Keratinocyte (primary cell): Measurements from ENCODE around the gene PPP1R3F. TPM values are rescaled to one million over a fixed set of nuclear protein-coding genes. Genes with fewer than 3 reads are reported as not detected.
A peak's percentile ranks its signal among the peaks of the same experiment; 100 is the strongest.

Experiments
- DNase-seq: peaks from one replicate; pipeline ENCODE4 v3.0.0-alpha.2; 2011; ENCODE audit warnings: low read depth, missing footprints, low spot score
- FAIRE-seq: peaks from 2 replicates; lab custom pipeline; 2011; peaks lifted over from hg19 to GRCh38; lab: Jason Lieb, UNC
- H2AFZ ChIP-seq: 2 replicates; pipeline ENCODE4 v1.6.0; 2012; ENCODE audit warnings: low read length, control low read depth, inconsistent platforms; ENCODE audit not compliant: control insufficient read depth
- H3K27ac ChIP-seq: 2 replicates; pipeline ENCODE4 v1.5.1; 2011; ENCODE audit warnings: low read length; ENCODE audit not compliant: control insufficient read depth, insufficient read depth
- H3K27me3 ChIP-seq: 3 replicates; pipeline ENCODE4 v1.6.0; 2011; ENCODE audit warnings: low read length; ENCODE audit not compliant: control insufficient read depth, insufficient read depth; ENCODE audit errors: extremely low read depth
- H3K36me3 ChIP-seq, 2 experiments: 2 replicates in 1 of 2; 3 replicates in 1 of 2; pipeline ENCODE4 v1.5.1; 2011; ENCODE audit warnings: low read length in 2 of 2, mild to moderate bottlenecking in 1 of 2; ENCODE audit not compliant: control insufficient read depth in 2 of 2, insufficient read depth in 2 of 2; ENCODE audit errors: extremely low read depth in 1 of 2
- H3K4me1 ChIP-seq: 3 replicates; pipeline ENCODE4 v1.5.1; 2011; ENCODE audit warnings: low read length; ENCODE audit not compliant: control insufficient read depth, insufficient read depth; ENCODE audit errors: extremely low read depth
- H3K4me2 ChIP-seq: 3 replicates; pipeline ENCODE4 v1.6.0; 2011; ENCODE audit warnings: low read depth, low read length; ENCODE audit not compliant: control insufficient read depth, insufficient read depth; ENCODE audit errors: extremely low read depth
- H3K4me3 ChIP-seq, 3 experiments: fragments of 200-600 bp in 1 of 3; sonication (generic) in 1 of 3; 2 replicates in 2 of 3; 3 replicates in 1 of 3; pipeline ENCODE4 v1.5.1; 2011 to 2016; ENCODE audit warnings: low read length in 3 of 3, mild to moderate bottlenecking in 3 of 3, control low read depth in 2 of 3, inconsistent platforms in 1 of 3, low read depth in 1 of 3, mixed read lengths in 1 of 3, mixed run types in 1 of 3, moderate library complexity in 1 of 3; ENCODE audit not compliant: control insufficient read depth in 2 of 3, insufficient read depth in 2 of 3; ENCODE audit errors: extremely low read depth in 1 of 3
- H3K79me2 ChIP-seq: 2 replicates; pipeline ENCODE4 v1.6.0; 2012; ENCODE audit warnings: low read length; ENCODE audit not compliant: control insufficient read depth, insufficient read depth
- H3K9ac ChIP-seq: 3 replicates; pipeline ENCODE4 v1.6.0; 2011; ENCODE audit warnings: low read length; ENCODE audit not compliant: control insufficient read depth, insufficient read depth; ENCODE audit errors: extremely low read depth
- H3K9me1 ChIP-seq: 3 replicates; pipeline ENCODE4 v1.6.0; 2011; ENCODE audit warnings: low read length; ENCODE audit not compliant: control insufficient read depth, insufficient read depth; ENCODE audit errors: extremely low read depth
- H3K9me3 ChIP-seq: 2 replicates; pipeline ENCODE4 v1.5.1; 2012; ENCODE audit warnings: low read depth, low read length; ENCODE audit not compliant: control insufficient read depth
- H4K20me1 ChIP-seq: 3 replicates; pipeline ENCODE4 v1.6.0; 2011; ENCODE audit warnings: low read length; ENCODE audit not compliant: control insufficient read depth, insufficient read depth; ENCODE audit errors: extremely low read depth
- EZH2 ChIP-seq: IDR thresholded peaks from one replicate; pipeline ENCODE4 v1.6.1; 2012; ENCODE audit warnings: inconsistent platforms, mild to moderate bottlenecking, low read length, moderate library complexity
- dilution Hi-C: fragments of 300-500 bp; cut with MboI; formaldehyde crosslinking; loops from one replicate; pipeline ENCODE4 v1.7.0; 2020; ENCODE audit warnings: low sequenced_read_pairs; ENCODE audit not compliant: extremely low pct_ligation_motif_present
- polyA plus RNA-seq, 5 experiments: library from polyadenylated mRNA; depleted of rRNA in 3 of 5; stranded (reverse) in 3 of 5; stranded (forward) in 1 of 5; unstranded in 1 of 5; fragments of >200 nt; gene quantifications; 1 replicate in 1 of 5; 2 replicates in 3 of 5; 3 replicates in 1 of 5; pipeline versions ENCODE4 v1.2.1 to v1.2.3, GENCODE V29; 2011 to 2012; ENCODE audit warnings: missing spikeins in 2 of 5, low read depth in 1 of 5, low replicate concordance in 1 of 5
- TF ChIP-seq, protein P1 (sequence below), 3 experiments: IDR thresholded peaks in 1 of 3; conservative IDR thresholded peaks in 1 of 3; optimal IDR thresholded peaks in 1 of 3; 2 replicates in 2 of 3; 3 replicates in 1 of 3; pipeline versions ENCODE3 to v1.5.1; 2011; ENCODE audit warnings: low read length in 3 of 3, mild to moderate bottlenecking in 3 of 3, moderate library complexity in 2 of 3, control low read depth in 1 of 3, inconsistent platforms in 1 of 3; ENCODE audit not compliant: insufficient read depth in 2 of 3; ENCODE audit errors: extremely low read depth in 1 of 3

Gene PPP1R3F
- polyA plus RNA-seq, 1 donor (not counting 4 experiments of a cell fraction or from before 2014, with no cell fraction given), result 0.29 TPM

DNA sequence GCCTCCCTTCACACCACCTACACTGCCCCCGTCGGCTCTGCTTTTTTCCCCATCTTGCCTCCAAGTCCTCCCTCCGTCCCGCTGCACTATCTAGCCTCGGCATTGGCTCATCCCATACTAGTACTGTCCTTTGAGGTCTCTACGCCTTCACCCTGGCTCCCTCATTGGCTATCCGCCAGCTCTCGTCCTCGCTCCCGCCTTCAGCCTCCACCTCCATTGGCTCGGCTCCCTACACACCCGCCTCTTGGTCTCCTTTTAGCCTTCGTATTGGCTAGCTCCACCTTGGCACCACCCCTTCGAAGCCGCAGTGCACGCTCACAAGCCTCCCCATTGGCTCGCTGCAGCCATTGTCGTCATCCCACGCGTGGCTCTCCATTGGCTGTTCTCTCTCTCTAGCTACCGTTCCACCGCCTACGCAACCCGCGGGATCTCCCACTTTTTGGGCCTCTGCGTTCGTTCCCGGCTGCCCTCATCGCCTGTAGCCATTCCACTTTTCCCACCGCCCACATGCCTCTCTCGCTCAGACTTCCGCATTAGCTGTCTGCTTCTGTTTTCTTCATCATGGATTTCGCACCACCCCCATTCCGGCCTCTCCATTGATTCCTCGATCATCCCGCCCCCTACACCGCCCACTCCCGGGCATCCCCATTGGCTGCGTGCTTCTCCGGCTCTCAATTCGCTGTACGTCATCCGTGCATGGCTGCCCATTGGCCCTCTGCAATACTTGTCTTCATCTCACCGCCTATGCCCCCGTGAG is 405 bp upstream of the PPP1R3F start:
- peak overlapping the region; percentile 89 for H3K9ac ChIP-seq
- no peaks in the 10 kb centered on the region for H3K27me3 ChIP-seq
- DNase-seq, result peak; percentile 86
- no peak for TF ChIP-seq EZH2
- TF ChIP-seq, protein P1, sequence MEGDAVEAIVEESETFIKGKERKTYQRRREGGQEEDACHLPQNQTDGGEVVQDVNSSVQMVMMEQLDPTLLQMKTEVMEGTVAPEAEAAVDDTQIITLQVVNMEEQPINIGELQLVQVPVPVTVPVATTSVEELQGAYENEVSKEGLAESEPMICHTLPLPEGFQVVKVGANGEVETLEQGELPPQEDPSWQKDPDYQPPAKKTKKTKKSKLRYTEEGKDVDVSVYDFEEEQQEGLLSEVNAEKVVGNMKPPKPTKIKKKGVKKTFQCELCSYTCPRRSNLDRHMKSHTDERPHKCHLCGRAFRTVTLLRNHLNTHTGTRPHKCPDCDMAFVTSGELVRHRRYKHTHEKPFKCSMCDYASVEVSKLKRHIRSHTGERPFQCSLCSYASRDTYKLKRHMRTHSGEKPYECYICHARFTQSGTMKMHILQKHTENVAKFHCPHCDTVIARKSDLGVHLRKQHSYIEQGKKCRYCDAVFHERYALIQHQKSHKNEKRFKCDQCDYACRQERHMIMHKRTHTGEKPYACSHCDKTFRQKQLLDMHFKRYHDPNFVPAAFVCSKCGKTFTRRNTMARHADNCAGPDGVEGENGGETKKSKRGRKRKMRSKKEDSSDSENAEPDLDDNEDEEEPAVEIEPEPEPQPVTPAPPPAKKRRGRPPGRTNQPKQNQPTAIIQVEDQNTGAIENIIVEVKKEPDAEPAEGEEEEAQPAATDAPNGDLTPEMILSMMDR (optimal IDR thresholded peaks at IDR 0.05 in 1 of 3, IDR thresholded peaks at IDR 0.05 in 1 of 3, conservative IDR thresholded peaks at IDR 0.05 in 1 of 3; ENCODE audit: extremely low read depth in 1 of 3, insufficient read depth in 2 of 3, low read length in 3 of 3), result no peak
- H3K4me3 ChIP-seq, result peak overlapping the region; percentile 49 to 80 (median 62)
- H3K79me2 ChIP-seq, result peaks cover 2% of the 10 kb centered on the region
- peak overlapping the region; percentile 88 for H3K4me2 ChIP-seq
- no peaks in the 10 kb centered on the region for H3K9me3 ChIP-seq
- H3K36me3 ChIP-seq, result no peaks in the 10 kb centered on the region
- dilution Hi-C loops, result no loop called here
- H2AFZ ChIP-seq, result peak overlapping the region; percentile 93
- H3K4me1 ChIP-seq, result peaks cover 14% of the 10 kb centered on the region
- no peaks in the 10 kb centered on the region for H3K9me1 ChIP-seq
- no peaks in the 10 kb centered on the region for H4K20me1 ChIP-seq
- peak; percentile 61 for FAIRE-seq
- H3K27ac ChIP-seq, result peak overlapping the region; percentile 95

GRCh38 chrX:49270249-49270921 is 792 bp downstream of the PPP1R3F start:
- H4K20me1 ChIP-seq, result no peaks in the 10 kb centered on the region
- peaks cover 14% of the 10 kb centered on the region for H3K4me1 ChIP-seq
- peak overlapping the region; percentile 65 for H3K4me2 ChIP-seq
- H2AFZ ChIP-seq, result peak overlapping the region; percentile 19
- DNase-seq (no peak), FAIRE-seq (no peak)
- dilution Hi-C loops, result no loop called here
- H3K9me1 ChIP-seq, result no peaks in the 10 kb centered on the region
- H3K36me3 ChIP-seq, result no peaks in the 10 kb centered on the region
- H3K27ac ChIP-seq, result peak overlapping the region; percentile 95
- no peaks in the 10 kb centered on the region for H3K27me3 ChIP-seq
- H3K9me3 ChIP-seq, result no peaks in the 10 kb centered on the region
- TF ChIP-seq EZH2, result no peak
- TF ChIP-seq, protein P1 (optimal IDR thresholded peaks at IDR 0.05 in 1 of 3, IDR thresholded peaks at IDR 0.05 in 1 of 3, conservative IDR thresholded peaks at IDR 0.05 in 1 of 3; ENCODE audit: extremely low read depth in 1 of 3, insufficient read depth in 2 of 3, low read length in 3 of 3), result no peak
- H3K9ac ChIP-seq, result peak overlapping the region; percentile 89
- H3K4me3 ChIP-seq, result peak overlapping the region; percentile 45 to 55 (median 49)
- peaks cover 2% of the 10 kb centered on the region for H3K79me2 ChIP-seq
